SK-N-SH (cell line): ENCODE data around the gene MN1. TPM values are rescaled to one million over a fixed set of nuclear protein-coding genes. Genes with fewer than 3 reads are reported as not detected.

Experiments used
- CTCF ChIA-PET: fragments of 300-600, 350-600 bp; formaldehyde crosslinking; extraction: SDS; loops from one replicate; lab custom pipeline; 2021; lab: Yijun Ruan, JAX
- POLR2A ChIA-PET: fragments of 350-600 bp; sonication (Branson Sonifier 250); formaldehyde crosslinking; extraction: SDS; loops from one replicate; lab custom pipeline; 2020; ENCODE audit warnings: antibody characterized with exemption, inconsistent platforms; lab: Yijun Ruan, JAX
- DNase-seq: peaks from one replicate; pipeline ENCODE4 v3.0.0; 2012
- H2AFZ ChIP-seq: fragments of 200-600 bp; sonication (generic); 2 replicates; pipeline ENCODE4 v1.8.1; 2016; ENCODE audit warnings: antibody characterized with exemption, mild to moderate bottlenecking, low read depth
- H3F3A ChIP-seq: fragments of 200-600 bp; sonication (generic); replicated peaks from 2 replicates; pipeline ENCODE3; 2016; ENCODE audit warnings: antibody characterized with exemption, mild to moderate bottlenecking; ENCODE audit not compliant: insufficient read depth
- H3K27ac ChIP-seq, 2 experiments: fragments of 200-500 bp in 1 of 2; fragments of 200-600 bp in 1 of 2; sonication (Bioruptor generic) in 1 of 2; sonication (generic), shearing (Covaris generic) in 1 of 2; 2 replicates each; pipeline versions ENCODE4 v1.5.1 to v1.6.1; 2014 to 2016; ENCODE audit warnings: low read depth in 2 of 2, inconsistent platforms in 1 of 2, low read length in 1 of 2, mild to moderate bottlenecking in 1 of 2, mixed read lengths in 1 of 2
- H3K27me3 ChIP-seq: fragments of 200-600 bp; sonication (generic), shearing (Covaris generic); 2 replicates; pipeline ENCODE4 v1.6.1; 2016; ENCODE audit warnings: mixed run types; ENCODE audit not compliant: insufficient read depth
- H3K36me3 ChIP-seq, 2 experiments: fragments of 200-500 bp in 1 of 2; fragments of 200-600 bp in 1 of 2; sonication (Bioruptor generic) in 1 of 2; sonication (generic) in 1 of 2; replicated peaks in 1 of 2; 2 replicates each; pipeline versions ENCODE3 to v1.5.1; 2014 to 2016; ENCODE audit warnings: low read length in 1 of 2, mild to moderate bottlenecking in 1 of 2; ENCODE audit not compliant: insufficient read depth in 2 of 2, control insufficient read depth in 1 of 2
- H3K4me1 ChIP-seq, 2 experiments: fragments of 200-500 bp in 1 of 2; fragments of 200-600 bp in 1 of 2; sonication (Bioruptor generic) in 1 of 2; sonication (generic), shearing (Covaris generic) in 1 of 2; 2 replicates each; pipeline versions ENCODE4 v1.5.1 to v1.6.1; 2014 to 2016; ENCODE audit warnings: low read depth in 1 of 2, low read length in 1 of 2, mixed run types in 1 of 2; ENCODE audit not compliant: insufficient read depth in 2 of 2, control insufficient read depth in 1 of 2
- H3K4me2 ChIP-seq: fragments of 200-600 bp; sonication (generic), shearing (Covaris generic); 2 replicates; pipeline ENCODE4 v1.6.1; 2017; ENCODE audit warnings: mixed run types
- H3K4me3 ChIP-seq, 2 experiments: fragments of 200-500 bp in 1 of 2; fragments of 200-600 bp in 1 of 2; sonication (Bioruptor generic) in 1 of 2; sonication (generic), shearing (Covaris generic) in 1 of 2; 2 replicates each; pipeline versions ENCODE4 v1.5.1 to v1.8.1; 2014 to 2016; ENCODE audit warnings: low read depth in 2 of 2, inconsistent platforms in 1 of 2, low read length in 1 of 2, mild to moderate bottlenecking in 1 of 2, mixed read lengths in 1 of 2, moderate library complexity in 1 of 2
- H3K79me2 ChIP-seq: fragments of 200-600 bp; sonication (generic); 2 replicates; pipeline ENCODE4 v1.8.1; 2017; ENCODE audit warnings: mild to moderate bottlenecking; ENCODE audit not compliant: insufficient read depth
- H3K9ac ChIP-seq: fragments of 200-600 bp; sonication (generic); 2 replicates; pipeline ENCODE4 v1.6.1; 2017; ENCODE audit warnings: mixed run types
- H3K9me2 ChIP-seq: fragments of 200-600 bp; sonication (generic); 2 replicates; pipeline ENCODE4 v1.6.1; 2017; ENCODE audit warnings: mixed run types
- H3K9me3 ChIP-seq: fragments of 200-600 bp; sonication (generic); 2 replicates; pipeline ENCODE4 v1.6.1; 2017; ENCODE audit warnings: mixed run types, mild to moderate bottlenecking, moderate library complexity
- H4K20me1 ChIP-seq: fragments of 200-600 bp; sonication (generic); 2 replicates; pipeline ENCODE4 v1.6.1; 2017; ENCODE audit warnings: mild to moderate bottlenecking, mixed run types; ENCODE audit not compliant: insufficient read depth
- CHD2 ChIP-seq: fragments of 150-350 bp; IDR thresholded peaks from 2 replicates; pipeline ENCODE4 v1.6.1; 2018; ENCODE audit warnings: low read length; ENCODE audit not compliant: partially characterized antibody
- EP300 ChIP-seq, 2 experiments: IDR thresholded peaks; 2 replicates each; pipeline versions ENCODE4 v1.4.0 to v1.6.1; 2012; ENCODE audit warnings: borderline replicate concordance in 1 of 2, low read depth in 1 of 2, low read length in 1 of 2
- FOSL2 ChIP-seq: IDR thresholded peaks from 2 replicates; pipeline ENCODE4 v1.4.0; 2012; ENCODE audit warnings: low read depth, mild to moderate bottlenecking, moderate library complexity, borderline replicate concordance
- MEF2A ChIP-seq: IDR thresholded peaks from 2 replicates; pipeline ENCODE4 v1.4.0; 2012; ENCODE audit warnings: low read depth, borderline replicate concordance
- MXI1 ChIP-seq: IDR thresholded peaks from 2 replicates; pipeline ENCODE4 v1.6.1; 2012; ENCODE audit warnings: mild to moderate bottlenecking, low read depth, low read length, improper control_type of control experiment
- NRF1 ChIP-seq: IDR thresholded peaks from 2 replicates; pipeline ENCODE4 v1.6.1; 2012; ENCODE audit warnings: low read depth, mild to moderate bottlenecking, low read length
- SIN3A ChIP-seq: IDR thresholded peaks from 2 replicates; pipeline ENCODE4 v1.6.1; 2012; ENCODE audit warnings: low read depth, mild to moderate bottlenecking, low read length, moderate library complexity, borderline replicate concordance
- TCF12 ChIP-seq: IDR thresholded peaks from 2 replicates; pipeline ENCODE4 v1.4.0; 2012
- YY1 ChIP-seq: IDR thresholded peaks from 2 replicates; pipeline ENCODE4 v1.4.0; 2012; ENCODE audit warnings: low read depth, mild to moderate bottlenecking
- ZBTB33 ChIP-seq: IDR thresholded peaks from 2 replicates; pipeline ENCODE4 v1.4.0; 2012; ENCODE audit warnings: low read depth, borderline replicate concordance
- WGBS: methylation state at CpG from one replicate; pipeline ENCODE4 v1.1.6; 2017; ENCODE audit warnings: low lambda C conversion rate; 5-methylcytosine and 5-hydroxymethylcytosine counted together
- polyA plus RNA-seq, 3 experiments: library from polyadenylated mRNA; depleted of rRNA; stranded (reverse); fragments of >200 nt; gene quantifications; 2 replicates each; pipeline ENCODE4 v1.2.3, GENCODE V29; 2012
- TF ChIP-seq, protein P1 (sequence below): IDR thresholded peaks from 2 replicates; pipeline ENCODE4 v1.6.1; 2012; ENCODE audit warnings: mild to moderate bottlenecking, low read depth, low read length, moderate library complexity
- TF ChIP-seq, protein P2 (sequence below): fragments of 200-600 bp; sonication (generic); IDR thresholded peaks from 2 replicates; pipeline ENCODE4 v1.6.1; 2017; ENCODE audit warnings: antibody characterized with exemption, mild to moderate bottlenecking, moderate library complexity
- TF ChIP-seq, protein P3 (sequence below): fragments of 150-350 bp; IDR thresholded peaks from 2 replicates; pipeline ENCODE4 v1.6.1; 2016; ENCODE audit warnings: mild to moderate bottlenecking, low read depth, low read length

Gene MN1
- polyA plus RNA-seq, 1 of the 3 experiments (the other 2 are of a cell fraction): 0.20 TPM

DNA sequence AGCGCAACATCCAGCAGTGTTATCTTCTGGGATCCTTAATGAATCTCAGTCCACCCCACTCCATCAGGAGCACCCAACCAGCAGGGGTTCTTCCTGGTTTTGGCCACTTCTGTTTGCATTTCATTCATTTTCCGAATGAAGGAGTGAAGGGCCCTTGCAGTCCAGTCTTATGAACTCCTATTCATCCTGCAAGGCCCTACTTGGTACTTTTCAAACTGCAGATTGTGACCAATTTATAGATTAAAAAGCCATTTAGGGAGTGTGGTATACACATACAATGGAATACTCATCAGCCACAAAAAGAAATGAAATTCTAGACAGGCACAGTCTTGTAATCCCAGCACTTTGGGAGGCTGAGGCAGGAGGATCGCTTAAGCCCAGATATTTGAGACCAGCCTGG lies 10.2 kb upstream of the MN1 start:
- DNase-seq: no peak
- Histone ChIP-seq H4K20me1 (no peaks in the 10 kb centered on the region), H3K4me2 (no peak overlapping the region), H3K36me3 (no peaks in the 10 kb centered on the region), H3K27ac (no peak overlapping the region), H3K27me3 (peaks cover 4% of the 10 kb centered on the region; the same call in 1 of the 2 replicates), H3K4me3 (no peak overlapping the region), H3K79me2 (no peaks in the 10 kb centered on the region), H3K4me1 (peaks cover 0 to 17% of the 10 kb centered on the region in 2 experiments; a peak in 1 of 4 replicates), H3K9me2 (no peaks in the 10 kb centered on the region), H3K9ac (no peak overlapping the region), H3K9me3 (no peaks in the 10 kb centered on the region), H3F3A (no peaks in the 10 kb centered on the region), H2AFZ (no peak overlapping the region)
- 87% methylated on average over 3 of the region's 3 CpGs for WGBS
- POLR2A ChIA-PET: no interaction called here
- TF ChIP-seq ZBTB33: no peak
- no peak for TF ChIP-seq MEF2A
- no peak for TF ChIP-seq SIN3A
- TF ChIP-seq MXI1: no peak
- no peak for TF ChIP-seq NRF1
- no peak for TF ChIP-seq CHD2
- TF ChIP-seq EP300 (IDR thresholded peaks at IDR 0.05; ENCODE audit: borderline replicate concordance in 1 of 2, low read depth in 1 of 2, low read length in 1 of 2): no peak
- no peak for TF ChIP-seq YY1
- TF ChIP-seq, protein P1, sequence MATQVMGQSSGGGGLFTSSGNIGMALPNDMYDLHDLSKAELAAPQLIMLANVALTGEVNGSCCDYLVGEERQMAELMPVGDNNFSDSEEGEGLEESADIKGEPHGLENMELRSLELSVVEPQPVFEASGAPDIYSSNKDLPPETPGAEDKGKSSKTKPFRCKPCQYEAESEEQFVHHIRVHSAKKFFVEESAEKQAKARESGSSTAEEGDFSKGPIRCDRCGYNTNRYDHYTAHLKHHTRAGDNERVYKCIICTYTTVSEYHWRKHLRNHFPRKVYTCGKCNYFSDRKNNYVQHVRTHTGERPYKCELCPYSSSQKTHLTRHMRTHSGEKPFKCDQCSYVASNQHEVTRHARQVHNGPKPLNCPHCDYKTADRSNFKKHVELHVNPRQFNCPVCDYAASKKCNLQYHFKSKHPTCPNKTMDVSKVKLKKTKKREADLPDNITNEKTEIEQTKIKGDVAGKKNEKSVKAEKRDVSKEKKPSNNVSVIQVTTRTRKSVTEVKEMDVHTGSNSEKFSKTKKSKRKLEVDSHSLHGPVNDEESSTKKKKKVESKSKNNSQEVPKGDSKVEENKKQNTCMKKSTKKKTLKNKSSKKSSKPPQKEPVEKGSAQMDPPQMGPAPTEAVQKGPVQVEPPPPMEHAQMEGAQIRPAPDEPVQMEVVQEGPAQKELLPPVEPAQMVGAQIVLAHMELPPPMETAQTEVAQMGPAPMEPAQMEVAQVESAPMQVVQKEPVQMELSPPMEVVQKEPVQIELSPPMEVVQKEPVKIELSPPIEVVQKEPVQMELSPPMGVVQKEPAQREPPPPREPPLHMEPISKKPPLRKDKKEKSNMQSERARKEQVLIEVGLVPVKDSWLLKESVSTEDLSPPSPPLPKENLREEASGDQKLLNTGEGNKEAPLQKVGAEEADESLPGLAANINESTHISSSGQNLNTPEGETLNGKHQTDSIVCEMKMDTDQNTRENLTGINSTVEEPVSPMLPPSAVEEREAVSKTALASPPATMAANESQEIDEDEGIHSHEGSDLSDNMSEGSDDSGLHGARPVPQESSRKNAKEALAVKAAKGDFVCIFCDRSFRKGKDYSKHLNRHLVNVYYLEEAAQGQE: no peak
- CTCF ChIA-PET: no interaction called here

- WGBS: 67% methylated on average over 10 of the region's 15 CpGs
- ChIA-PET CTCF (no interaction called here), POLR2A (interaction anchor here (0.5 kb wide), 1 partner anchor 28 kb away, joined by 5 read pairs; no protein-coding TSS in a partner anchor)
- no peak overlapping the region for H3K27ac ChIP-seq
- H2AFZ ChIP-seq: no peak overlapping the region
- H3K4me3 ChIP-seq: no peak overlapping the region
- no peaks in the 10 kb centered on the region for H3K79me2 ChIP-seq
- peaks cover 0 to 17% of the 10 kb centered on the region in 2 experiments; a peak in 1 of 4 replicates for H3K4me1 ChIP-seq
- no peaks in the 10 kb centered on the region for H3F3A ChIP-seq
- no peak overlapping the region for H3K4me2 ChIP-seq
- no peaks in the 10 kb centered on the region for H3K9me2 ChIP-seq
- H3K9ac ChIP-seq: no peak overlapping the region
- no peaks in the 10 kb centered on the region for H3K9me3 ChIP-seq
- DNase-seq: no peak
- no peaks in the 10 kb centered on the region for H4K20me1 ChIP-seq
- H3K36me3 ChIP-seq: no peaks in the 10 kb centered on the region
- H3K27me3 ChIP-seq: no peaks in the 10 kb centered on the region
- no peak for TF ChIP-seq FOSL2
- TF ChIP-seq, protein P2, sequence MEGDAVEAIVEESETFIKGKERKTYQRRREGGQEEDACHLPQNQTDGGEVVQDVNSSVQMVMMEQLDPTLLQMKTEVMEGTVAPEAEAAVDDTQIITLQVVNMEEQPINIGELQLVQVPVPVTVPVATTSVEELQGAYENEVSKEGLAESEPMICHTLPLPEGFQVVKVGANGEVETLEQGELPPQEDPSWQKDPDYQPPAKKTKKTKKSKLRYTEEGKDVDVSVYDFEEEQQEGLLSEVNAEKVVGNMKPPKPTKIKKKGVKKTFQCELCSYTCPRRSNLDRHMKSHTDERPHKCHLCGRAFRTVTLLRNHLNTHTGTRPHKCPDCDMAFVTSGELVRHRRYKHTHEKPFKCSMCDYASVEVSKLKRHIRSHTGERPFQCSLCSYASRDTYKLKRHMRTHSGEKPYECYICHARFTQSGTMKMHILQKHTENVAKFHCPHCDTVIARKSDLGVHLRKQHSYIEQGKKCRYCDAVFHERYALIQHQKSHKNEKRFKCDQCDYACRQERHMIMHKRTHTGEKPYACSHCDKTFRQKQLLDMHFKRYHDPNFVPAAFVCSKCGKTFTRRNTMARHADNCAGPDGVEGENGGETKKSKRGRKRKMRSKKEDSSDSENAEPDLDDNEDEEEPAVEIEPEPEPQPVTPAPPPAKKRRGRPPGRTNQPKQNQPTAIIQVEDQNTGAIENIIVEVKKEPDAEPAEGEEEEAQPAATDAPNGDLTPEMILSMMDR: no peak
- no peak for TF ChIP-seq TCF12
- no peak for TF ChIP-seq NRF1
- TF ChIP-seq, protein P3, sequence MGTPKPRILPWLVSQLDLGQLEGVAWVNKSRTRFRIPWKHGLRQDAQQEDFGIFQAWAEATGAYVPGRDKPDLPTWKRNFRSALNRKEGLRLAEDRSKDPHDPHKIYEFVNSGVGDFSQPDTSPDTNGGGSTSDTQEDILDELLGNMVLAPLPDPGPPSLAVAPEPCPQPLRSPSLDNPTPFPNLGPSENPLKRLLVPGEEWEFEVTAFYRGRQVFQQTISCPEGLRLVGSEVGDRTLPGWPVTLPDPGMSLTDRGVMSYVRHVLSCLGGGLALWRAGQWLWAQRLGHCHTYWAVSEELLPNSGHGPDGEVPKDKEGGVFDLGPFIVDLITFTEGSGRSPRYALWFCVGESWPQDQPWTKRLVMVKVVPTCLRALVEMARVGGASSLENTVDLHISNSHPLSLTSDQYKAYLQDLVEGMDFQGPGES: no peak
These were observed 9.1 kb upstream of the MN1 start for GRCh38 chr22:27810609-27811151.
